Loucy (cell line): ENCODE results near the gene ATP8A1.

ENCODE experiments used
- EZH2phosphoT487 ChIP-seq: fragments of 200-600 bp; IDR thresholded peaks from 2 replicates; pipeline ENCODE4 v1.6.1; 2018; ENCODE audit warnings: antibody characterized with exemption, mild to moderate bottlenecking, moderate library complexity, borderline replicate concordance
- TF ChIP-seq, protein P1 (sequence below): fragments of 200-600 bp; sonication (generic); conservative IDR thresholded peaks from 2 replicates; pipeline ENCODE4 v1.5.1; 2014; ENCODE audit warnings: mild to moderate bottlenecking, antibody characterized with exemption, low read length

GRCh38 chr4:42655921-42656678, 805 bp downstream of the ATP8A1 start:
- TF ChIP-seq, protein P1, sequence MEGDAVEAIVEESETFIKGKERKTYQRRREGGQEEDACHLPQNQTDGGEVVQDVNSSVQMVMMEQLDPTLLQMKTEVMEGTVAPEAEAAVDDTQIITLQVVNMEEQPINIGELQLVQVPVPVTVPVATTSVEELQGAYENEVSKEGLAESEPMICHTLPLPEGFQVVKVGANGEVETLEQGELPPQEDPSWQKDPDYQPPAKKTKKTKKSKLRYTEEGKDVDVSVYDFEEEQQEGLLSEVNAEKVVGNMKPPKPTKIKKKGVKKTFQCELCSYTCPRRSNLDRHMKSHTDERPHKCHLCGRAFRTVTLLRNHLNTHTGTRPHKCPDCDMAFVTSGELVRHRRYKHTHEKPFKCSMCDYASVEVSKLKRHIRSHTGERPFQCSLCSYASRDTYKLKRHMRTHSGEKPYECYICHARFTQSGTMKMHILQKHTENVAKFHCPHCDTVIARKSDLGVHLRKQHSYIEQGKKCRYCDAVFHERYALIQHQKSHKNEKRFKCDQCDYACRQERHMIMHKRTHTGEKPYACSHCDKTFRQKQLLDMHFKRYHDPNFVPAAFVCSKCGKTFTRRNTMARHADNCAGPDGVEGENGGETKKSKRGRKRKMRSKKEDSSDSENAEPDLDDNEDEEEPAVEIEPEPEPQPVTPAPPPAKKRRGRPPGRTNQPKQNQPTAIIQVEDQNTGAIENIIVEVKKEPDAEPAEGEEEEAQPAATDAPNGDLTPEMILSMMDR, result no peak
- TF ChIP-seq EZH2phosphoT487, result no peak
